Activated CD8-positive, alpha-beta memory T cell treated with anti-CD3 and anti-CD28 coated beads, Interleukin-2, amount 50 U/mL, for 1 hour (primary cell): ENCODE results near the gene AK1.
A peak's percentile ranks its signal among the peaks of the same experiment; 100 is the strongest.

Experiments
- DNase-seq: peaks from one replicate; pipeline ENCODE4 v3.0.0-alpha.2; 2020; ENCODE audit errors: extremely low read depth

AK1 gene

DNA sequence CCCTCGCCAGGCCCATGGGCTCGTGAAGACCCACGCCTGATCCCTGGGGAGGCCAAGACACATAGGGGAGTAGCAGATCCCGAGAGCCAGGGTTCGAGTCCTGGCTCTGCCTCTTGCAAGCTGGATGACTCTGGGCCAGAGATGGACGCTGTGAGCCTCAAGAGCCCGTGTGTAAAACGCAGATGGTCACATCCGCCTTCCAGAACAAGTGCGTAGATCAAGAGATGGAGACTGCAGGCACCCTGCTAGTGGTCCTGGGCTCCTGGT, 31.1 kb upstream of the AK1 start:
- DNase-seq: no peak

DNA sequence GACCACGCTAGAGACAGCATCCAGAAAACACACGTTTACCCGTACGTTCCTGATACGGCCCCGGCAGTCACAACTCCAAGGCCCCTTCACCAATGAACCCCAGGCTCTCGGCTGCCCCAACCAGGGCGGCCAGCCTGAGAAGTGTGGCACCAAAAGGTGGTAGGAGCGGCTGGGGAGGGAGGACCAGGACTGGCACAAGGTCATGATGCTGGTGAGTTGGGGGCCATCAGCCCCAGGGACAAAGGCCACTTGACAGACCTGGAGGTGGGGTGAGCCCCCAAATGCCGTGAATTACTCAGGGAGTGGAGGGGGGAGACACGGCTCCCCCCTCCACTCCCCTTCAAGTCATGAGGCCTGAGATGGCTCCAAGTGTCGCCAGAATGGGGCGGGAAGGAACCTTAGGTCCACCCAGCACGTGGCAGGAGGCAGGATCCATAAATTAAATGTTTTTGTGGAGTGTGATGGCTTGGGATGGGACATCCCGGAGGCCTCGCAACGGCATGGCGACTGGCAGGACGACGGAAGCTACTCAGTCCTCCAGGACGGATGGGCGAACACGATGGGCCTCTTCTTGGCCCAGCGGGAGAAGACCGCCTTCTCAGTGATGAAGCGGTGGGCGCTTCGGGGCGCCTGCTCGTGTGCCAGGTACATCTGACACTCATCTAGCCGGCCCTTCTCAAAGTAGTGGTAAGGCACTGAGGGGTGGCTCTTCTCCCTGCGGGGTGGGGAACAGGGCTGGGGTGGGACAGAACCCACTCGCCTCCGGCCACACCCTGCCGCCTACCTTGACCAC, 30.6 kb upstream of the AK1 start:
- no peak for DNase-seq

DNA sequence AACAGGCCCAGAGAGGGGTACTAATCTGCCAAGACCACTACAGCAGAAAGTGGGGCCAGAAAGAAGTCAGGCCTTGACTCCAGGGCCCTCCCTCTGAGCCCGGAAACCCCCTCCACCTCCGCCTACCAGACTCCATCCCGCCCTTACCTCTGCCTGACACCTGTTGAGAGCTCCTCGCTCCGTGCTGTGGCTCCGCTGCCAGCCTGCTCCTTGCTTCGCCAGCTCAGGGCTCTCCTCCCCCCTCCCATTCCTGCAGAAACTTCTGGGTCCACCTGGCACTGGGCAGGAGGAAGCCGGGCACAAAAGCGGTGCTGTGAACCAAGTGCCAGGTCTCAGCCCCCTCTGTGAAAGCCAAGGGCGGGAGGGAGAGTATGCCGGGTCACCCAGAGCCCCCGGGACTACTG, 28.3 kb upstream of the AK1 start:
- peak; percentile 33 for DNase-seq

DNA sequence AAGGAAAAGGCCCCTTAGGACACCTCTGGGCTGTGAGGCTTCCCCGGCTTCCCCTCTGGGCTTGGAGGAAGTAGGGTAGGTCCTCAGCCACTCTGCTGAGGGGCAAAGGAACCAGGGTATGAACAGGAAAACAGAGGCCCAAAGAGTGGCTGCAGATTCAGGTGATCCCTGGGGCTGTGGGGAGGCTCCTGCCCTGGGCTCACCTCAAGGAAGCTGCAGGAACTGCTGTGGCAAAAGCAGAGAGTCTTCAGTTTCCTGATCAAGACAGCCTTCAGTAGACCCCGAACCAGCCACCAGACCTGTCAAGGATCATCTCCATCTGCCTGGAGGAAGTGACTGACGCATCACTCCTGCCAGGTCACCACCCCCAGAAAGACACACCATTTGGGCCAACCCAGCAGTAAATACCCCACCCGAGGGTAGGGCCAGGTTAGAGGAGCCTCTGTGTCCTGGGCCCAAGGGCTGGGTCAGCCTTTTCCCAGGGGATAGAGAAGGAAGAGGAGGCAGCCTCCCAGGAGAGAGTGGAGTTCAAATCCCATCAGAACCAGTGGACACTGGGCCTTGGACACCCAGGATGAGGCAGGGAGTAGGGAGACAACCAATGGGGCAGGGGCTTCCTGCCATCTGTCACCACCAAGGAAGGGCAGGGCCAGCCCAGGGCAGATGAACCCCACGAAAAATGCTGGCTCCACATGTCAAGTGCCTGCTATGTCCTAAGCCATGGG, 27.7 kb upstream of the AK1 start:
- peak; percentile 73 for DNase-seq

DNA sequence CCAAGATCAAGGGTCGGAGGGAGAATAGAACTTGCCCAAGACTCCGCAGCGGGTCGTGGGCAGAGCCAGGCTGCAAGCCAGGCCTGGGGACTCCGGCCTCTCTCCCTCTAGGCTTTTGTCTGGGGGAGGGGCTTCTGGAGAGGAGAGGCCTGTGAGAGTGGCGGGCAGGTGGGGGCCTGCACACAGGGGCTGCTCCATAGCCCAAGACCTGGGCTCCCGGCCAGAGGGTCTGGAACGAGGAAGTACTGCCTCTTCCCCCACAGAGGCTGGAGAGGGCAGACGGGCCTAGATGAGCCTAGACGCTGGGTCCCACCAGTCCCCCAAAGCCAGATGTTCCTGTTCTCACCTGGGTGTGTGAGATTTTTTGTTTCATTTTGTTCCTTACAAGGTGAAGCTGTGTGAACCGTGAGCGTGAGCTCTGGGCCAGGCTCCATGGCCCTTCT, 27.1 kb upstream of the AK1 start:
- DNase-seq: no peak

DNA sequence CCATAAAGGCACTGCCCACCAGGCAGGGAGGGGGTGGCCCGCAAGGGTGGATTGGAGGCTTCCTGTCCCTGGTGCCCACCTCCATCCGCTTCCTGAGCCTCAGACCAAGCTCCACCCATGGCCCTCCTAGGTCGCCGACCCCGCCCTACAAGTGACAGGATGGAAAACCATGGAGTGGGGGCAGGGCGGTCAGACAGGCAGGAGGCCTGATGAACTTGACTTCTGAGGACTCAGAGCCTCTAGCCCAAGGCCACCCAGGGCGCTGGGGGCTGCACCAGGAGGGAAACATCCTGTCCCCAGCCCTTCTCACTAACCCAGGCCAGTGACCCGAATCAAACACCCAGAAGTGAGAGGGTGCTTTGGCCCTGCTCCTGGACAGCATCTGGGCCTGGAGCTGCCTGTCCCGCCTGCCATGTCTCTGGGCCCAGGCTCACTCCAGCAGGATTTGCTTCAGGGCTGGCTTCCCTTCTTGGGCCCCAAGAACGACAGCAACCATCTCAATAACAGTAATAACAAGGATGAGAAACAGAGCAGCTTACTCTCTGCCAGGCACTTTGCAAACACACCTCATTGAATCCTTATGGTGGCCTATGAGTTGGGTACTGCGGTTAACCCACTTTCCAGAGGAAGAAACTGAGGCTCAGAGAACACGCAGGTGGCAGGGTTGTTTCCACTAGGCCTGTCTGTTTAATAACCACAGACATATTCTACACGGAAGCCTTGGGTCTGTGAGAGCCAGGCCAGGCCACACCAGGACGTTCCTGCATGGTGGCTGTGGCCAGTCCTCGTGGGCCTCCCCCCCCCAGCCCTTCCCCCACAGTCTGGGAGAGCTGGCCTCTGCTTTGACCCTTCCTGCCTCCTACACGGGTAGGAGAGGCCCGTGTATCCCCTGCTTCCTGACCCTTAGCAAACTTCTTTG, 26.3 kb upstream of the AK1 start:
- peak; percentile 49 for DNase-seq

DNA sequence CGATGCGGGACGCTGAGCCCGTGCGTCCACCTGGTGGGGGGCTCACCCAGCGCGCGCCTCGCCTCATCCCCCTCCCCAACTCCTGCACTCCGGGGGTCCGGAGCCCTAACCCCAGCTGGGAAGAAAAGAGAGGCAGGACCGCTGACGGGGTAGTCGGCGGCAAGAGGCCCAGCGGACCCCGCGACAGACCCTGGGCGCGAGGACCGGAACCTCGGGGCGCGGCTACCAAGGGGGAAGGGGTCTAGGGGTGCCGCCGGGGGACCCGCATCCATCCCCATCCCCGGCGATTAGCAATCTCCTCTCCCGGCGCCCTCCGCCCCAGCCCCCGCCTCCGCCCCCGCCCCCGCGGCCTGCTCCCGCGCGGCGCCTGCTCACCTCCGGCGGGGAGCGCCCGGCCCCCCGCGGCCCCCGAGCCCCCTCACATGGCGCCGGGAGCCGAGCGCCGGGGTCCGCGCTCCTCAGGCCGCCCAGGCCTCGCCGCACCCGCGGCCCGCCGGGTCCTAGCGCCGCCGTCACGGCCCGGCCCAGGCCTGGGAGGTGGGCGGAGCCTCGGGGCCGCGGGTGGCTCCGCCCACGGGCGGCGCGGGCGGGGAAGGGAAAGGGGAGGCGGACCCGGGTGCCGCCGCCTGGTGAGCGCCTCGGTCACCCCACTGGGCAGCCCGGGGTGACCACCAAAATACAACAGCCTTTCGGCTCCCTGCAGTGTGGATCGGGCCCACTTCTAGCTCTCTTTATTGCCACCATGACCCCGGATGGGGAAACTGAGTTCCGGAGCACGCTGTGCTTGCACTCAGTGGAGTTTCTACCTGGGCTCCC, 21.9 kb upstream of the AK1 start, which contains the start of gene ST6GALNAC6:
ST6GALNAC6 (minus strand) TSS at position 476 of the 816 bp plus-strand sequence. CDS start 1,622 bp downstream, outside the sequence.
- DNase-seq: no peak

DNA sequence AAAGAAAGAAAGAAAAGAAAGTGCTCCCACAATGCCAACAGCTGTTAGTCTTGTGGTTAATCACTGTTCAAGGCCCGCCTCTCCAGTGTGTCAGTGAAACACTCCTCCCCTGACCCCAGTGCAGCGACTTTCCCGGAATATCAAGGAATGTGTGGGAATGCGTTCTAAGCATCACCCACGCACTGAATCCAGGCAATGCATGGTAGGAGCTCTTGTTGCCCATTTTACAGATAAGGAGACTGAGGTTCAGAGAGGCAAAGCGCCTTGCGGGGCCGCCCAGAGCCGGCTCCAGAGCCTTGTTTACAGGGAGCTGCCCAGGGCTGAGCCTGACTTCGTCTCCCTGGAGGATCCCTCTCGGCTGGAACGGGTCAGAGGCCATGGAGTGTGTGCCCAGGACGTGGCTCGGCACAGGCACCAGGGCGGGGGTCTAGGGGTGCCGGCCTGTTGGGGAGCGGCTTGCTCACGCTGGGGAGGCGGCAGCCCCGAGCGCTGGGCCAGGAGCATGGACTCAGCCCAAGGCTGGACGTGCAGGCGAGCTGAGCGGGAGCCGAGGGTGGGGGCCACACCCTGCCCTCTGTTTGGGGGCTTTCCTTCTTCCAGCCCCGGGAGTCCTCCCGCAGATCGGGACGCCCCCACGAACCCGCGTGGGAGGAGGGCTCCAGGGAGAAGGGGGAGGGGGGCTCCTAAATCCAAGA, 21.1 kb upstream of the AK1 start:
- DNase-seq: no peak

DNA sequence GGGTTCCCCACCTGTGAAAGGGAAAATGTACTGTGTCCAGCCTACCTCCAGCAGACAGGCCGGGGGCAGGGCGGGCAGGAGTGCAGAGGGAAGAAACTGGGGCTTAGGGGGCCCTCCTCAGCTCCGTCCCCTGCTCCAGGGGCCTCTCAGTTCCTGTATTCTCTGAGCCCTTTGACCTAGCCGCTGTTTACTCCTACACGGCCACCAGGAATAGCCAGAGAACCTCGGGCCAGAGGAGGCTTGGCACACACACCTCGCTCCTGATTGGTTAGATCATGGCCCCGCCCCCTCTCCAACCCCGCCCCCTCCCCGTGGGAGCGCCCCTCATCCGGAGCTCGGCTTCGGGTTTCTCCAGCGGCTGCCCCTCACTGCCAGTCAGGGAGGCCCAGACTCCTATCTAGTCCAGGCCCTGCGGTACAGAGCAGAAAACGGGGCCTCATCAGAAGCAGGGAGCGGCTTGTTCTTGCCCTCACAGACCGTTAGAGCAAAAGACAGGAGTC, 19.8 kb upstream of the AK1 start:
- no peak for DNase-seq

DNA sequence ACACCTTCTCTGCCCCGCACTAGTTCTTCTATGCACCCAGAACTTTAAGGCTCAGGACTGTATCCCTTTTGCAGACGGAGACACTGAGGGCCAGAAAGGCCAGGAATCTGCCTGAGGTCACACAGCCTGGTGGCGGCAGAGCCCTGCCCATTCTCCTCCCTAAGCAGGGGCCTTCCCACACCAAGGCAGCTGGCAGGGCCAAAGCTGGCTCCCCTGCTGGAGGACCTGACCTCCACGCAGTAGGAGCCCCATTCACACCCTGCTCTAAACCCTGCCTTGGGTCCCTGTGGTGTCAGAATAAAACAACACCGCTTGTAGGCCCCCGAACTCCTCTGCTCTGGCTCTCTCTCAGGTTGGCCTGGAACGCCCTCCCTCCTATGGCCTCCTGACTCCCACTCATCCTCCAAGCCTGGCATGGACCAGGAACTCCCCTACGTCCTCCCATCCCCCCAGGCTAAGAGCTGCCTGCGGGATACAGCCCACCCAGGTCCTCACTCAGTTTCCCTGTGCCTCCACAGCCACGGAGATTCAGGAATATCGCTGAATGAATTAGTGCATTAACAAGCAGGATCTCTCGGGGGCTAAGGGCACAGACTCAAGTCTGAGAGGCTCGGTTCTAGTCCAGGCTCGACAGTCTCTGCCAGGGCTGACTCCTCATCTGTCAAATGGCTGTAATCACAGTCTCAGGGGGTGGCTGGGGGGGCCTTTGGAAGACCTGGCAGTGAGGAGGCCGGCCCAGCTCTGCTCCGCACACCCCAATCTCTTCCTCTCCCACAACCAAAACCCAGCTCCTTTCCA, 19.1 kb upstream of the AK1 start:
- DNase-seq: no peak

DNA sequence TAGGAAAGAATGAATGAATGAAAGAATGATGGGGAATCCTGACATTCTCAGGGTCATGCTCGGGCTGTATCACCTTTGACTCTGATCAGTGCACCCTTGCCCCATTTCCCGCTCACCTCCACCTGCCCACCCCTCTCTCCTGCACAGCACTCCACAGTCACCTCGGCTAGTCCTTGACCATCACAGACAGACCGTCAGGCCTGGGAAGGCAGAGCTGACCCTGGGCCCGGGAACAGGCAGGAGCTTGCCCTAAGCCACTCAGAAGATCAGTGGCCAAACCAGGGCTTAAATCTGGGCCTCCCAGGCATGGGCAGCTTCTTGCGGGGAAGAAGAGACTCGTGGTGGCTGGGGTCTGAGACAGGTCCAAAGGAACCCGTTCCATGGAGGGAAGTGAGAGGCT, 18.3 kb upstream of the AK1 start:
- DNase-seq: no peak

DNA sequence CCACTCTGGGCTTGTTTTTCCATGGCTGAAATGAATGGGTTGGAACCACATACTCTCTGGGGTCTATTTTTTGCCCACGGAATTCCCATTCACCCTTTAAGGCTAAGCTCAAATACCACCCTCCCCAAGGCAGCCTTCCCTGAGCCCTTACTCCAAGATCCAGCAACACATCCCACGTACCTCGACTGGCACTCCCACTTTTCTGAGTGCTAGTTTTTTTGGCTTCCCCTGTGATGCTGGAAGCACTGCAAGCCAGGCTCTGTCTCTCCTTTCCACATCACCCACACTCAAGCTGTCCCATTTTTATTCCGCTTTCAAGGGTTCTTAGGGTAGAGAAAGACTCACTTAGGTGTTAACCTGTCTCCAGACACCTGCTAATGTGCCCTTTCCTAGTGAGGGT, 15.9 kb upstream of the AK1 start:
- no peak for DNase-seq

DNA sequence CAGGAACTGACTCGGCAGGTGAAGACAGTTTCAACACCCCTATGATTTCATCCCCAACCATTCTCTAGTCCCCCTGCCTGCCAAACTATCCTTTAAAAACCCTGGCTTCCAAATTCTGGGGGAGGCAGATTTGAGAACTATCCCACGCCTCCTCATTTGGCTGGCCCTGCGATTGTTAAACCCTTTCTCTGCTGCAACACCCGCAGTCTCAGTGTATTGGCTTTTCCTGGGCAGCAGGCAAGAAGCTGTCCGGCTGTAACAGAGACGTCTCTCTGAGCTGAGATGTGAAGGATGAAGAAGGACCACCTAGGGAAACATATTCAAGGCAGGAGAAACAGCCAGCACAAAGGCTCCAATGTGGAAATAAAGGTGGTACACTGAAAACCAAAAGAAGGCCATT, 15.4 kb upstream of the AK1 start:
- DNase-seq: no peak

DNA sequence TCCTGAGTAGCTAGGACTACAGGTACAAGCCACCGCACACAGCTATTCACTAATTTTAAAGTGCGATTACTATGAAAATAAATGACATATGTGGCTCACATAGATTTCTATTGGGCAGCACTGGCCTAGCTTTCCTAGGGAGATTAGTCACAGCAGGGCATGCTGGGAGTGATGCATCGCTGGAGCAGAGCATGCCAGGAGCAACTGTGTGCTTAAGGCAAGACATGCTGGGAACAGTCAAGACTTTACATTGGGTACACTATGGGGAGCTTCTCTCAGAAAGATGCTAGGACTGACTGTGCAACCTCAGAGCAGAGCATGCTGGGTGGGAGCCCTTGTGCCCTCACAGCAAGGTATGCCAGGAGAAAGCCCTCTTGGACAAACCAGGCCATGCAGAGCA, 12.6 kb upstream of the AK1 start:
- no peak for DNase-seq

DNA sequence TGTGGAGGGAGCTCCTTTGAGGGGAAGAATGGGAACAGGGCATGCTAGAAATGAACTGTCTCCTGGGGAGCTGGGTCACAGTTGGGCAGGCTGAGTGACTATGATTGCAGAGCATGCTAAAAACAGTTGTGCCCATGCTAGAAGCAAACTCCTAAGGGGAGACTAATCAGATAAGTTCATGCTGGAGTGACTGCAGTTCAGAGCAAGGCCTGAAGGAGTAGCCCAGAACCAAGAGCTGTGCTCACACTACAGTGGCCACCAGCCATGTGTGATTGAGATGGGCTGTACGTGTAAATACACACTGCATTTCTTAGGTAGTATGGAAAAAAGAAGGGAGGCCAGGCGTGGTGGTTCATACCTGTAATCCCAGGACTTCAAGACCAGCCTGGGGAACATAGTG, 10.3 kb upstream of the AK1 start:
- DNase-seq: no peak

DNA sequence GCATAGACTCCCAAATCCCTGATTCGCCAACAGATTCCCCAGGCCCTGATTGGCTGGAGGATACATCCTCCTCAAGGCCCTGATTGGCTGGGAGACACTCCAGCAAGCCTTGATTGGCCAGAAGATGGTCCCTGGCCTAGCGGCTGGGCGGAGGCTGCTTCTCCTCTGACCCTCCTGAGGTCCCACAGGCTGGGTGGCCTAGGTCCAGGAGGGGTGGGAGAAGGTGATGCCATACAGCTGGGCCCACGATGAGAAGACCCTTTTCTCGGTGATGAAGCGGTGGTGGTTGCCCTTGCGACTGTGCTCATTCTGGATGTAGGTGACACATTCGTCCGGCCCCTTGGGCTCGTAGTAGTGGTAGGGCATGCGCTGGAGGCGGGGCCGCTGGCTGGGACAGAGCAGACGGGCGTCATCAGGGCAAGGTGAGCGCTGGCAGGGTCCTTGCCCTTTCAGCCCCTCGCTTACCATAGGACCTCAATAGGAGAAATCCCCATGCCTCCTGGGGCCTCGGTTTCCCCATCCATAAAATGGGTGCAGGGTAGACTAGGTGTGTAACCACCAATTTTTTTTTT, 9.0 kb upstream of the AK1 start:
- DNase-seq: no peak

DNA sequence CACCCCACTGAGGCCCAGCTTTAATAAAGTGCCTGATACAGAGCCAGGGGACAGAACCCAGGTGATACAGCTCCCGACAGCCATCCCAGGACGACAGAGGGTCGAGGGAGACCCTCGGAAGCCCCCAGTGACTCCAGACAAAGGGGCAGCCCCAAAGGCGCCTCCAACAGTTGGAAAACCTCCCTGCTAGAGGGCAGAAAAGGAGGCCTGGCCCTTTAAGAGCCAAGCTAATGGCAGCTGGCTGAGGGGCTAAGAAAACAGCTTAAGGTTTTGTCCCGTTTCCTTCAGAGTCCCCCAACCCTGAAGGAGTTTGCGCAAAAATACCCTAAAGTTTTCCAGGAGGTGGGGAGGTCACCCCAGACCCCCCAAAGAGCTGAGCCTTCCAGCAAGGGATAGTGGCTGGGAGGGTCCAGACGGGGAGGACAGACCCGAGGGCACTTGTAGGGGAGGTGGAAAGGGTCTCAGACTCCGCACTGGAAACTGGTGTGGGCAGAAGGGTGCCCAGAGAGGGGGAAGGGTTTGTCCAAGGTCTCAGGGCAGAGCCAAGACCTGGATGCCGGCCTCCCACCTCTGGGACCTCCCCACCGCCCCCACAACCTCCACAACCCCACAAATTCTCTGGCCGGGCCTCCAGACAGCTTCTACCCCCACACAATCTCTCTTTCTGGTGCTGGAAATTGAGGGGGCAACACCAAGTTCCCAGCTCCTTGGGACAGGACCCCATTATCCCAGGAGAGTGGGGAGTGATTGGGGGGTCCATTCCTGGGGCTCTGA, 8.2 kb upstream of the AK1 start:
- no peak for DNase-seq

DNA sequence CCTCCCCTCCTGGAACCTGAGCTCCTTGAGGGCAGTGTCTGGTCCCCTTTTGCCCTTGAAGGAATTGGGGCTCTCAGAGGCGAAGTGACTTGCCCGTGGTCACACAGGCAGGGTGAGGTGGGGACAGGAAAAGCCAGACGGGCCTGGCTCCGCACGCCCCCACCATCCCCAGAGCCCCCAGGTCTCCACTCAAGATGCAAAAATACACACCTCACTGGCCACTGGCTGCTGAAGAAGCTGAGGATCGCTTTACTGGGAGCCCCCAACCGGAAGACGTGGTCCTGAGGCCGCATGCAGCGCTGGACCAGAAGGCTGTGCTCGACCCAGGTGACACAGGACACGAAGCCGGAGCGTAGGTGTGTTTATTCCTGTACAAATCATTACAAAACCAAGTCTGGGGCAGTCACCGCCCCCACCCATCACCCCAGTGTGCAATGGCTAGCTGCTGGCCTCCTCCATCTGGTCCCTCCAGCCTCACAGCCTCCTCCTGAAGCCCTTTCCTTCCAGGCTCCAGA, 7.6 kb upstream of the AK1 start:
- no peak for DNase-seq
